PFSK-1 (cell line): ENCODE results near the gene OST4.

Experiments
- FOXP2 ChIP-seq: optimal IDR thresholded peaks from 2 replicates; pipeline ENCODE3; 2011; ENCODE audit warnings: borderline replicate concordance, control low read depth, inconsistent platforms; ENCODE audit not compliant: insufficient read depth; ENCODE audit errors: extremely low read length, extremely low read depth
- POLR2AphosphoS5 ChIP-seq: IDR thresholded peaks from 2 replicates; pipeline ENCODE4 v1.6.1; 2012; ENCODE audit warnings: low read depth, mild to moderate bottlenecking, control low read depth, low read length, moderate library complexity
- REST ChIP-seq, 2 experiments: IDR thresholded peaks; 2 replicates each; pipeline versions ENCODE4 v1.6.1 to v1.8.0; 2011 to 2012; ENCODE audit warnings: low read depth in 2 of 2, low read length in 2 of 2, control low read depth in 1 of 2, inconsistent platforms in 1 of 2, mild to moderate bottlenecking in 1 of 2, moderate library complexity in 1 of 2; ENCODE audit not compliant: insufficient read depth in 1 of 2
- SIN3A ChIP-seq: IDR thresholded peaks from 2 replicates; pipeline ENCODE4 v1.6.1; 2012; ENCODE audit warnings: mild to moderate bottlenecking, low read length, moderate library complexity, borderline replicate concordance; ENCODE audit not compliant: insufficient read depth
- TAF1 ChIP-seq: IDR thresholded peaks from 2 replicates; pipeline ENCODE4 v1.6.1; 2012; ENCODE audit warnings: low read length, control low read depth, borderline replicate concordance; ENCODE audit not compliant: insufficient read depth

The OST4 gene

GRCh38 chr2:27025281-27025800 is 46.1 kb downstream of the OST4 start:
- no peak for TF ChIP-seq REST (IDR thresholded peaks at IDR 0.05; ENCODE audit: insufficient read depth in 1 of 2, low read depth in 2 of 2, low read length in 2 of 2)
- no peak for TF ChIP-seq TAF1
- TF ChIP-seq SIN3A: no peak
- TF ChIP-seq FOXP2: no peak
- TF ChIP-seq POLR2AphosphoS5: no peak

- TF ChIP-seq FOXP2: no peak
- no peak for TF ChIP-seq TAF1
- no peak for TF ChIP-seq REST (IDR thresholded peaks at IDR 0.05; ENCODE audit: insufficient read depth in 1 of 2, low read depth in 2 of 2, low read length in 2 of 2)
- no peak for TF ChIP-seq SIN3A
- no peak for TF ChIP-seq POLR2AphosphoS5
These were observed 46.6 kb downstream of the OST4 start for GRCh38 chr2:27024812-27025211.

GRCh38 chr2:27024188-27024587 is 47.3 kb downstream of the OST4 start:
- TF ChIP-seq FOXP2 (no peak), POLR2AphosphoS5 (no peak), REST (IDR thresholded peaks at IDR 0.05; ENCODE audit: insufficient read depth in 1 of 2, low read depth in 2 of 2, low read length in 2 of 2) (no peak), TAF1 (no peak), SIN3A (no peak)

GRCh38 chr2:27023740-27024139 is 47.7 kb downstream of the OST4 start:
- TF ChIP-seq POLR2AphosphoS5: no peak
- TF ChIP-seq FOXP2: no peak
- TF ChIP-seq REST (IDR thresholded peaks at IDR 0.05; ENCODE audit: insufficient read depth in 1 of 2, low read depth in 2 of 2, low read length in 2 of 2): no peak
- no peak for TF ChIP-seq SIN3A
- no peak for TF ChIP-seq TAF1
